CD4-positive, alpha-beta T cell treated with Interleukin-1 beta for 1 hour (primary cell): ENCODE results near the gene GALM.
"Not testable (repeated sequence)": the region's sequence is repeated elsewhere in the genome, so short reads cannot be mapped to it uniquely, and the experiment has no call there.

ENCODE experiments used
- DNase-seq, 2 donors: peaks; one replicate each; pipeline ENCODE4 v3.0.0-alpha.2; 2020 to 2022

GALM gene

GRCh38 chr2:38650717-38651116 lies 15.2 kb upstream of the GALM start:
- no peak for DNase-seq

- DNase-seq, result no peak
Measured at GRCh38 chr2:38652431-38653273, 13.3 kb upstream of the GALM start.

GRCh38 chr2:38653380-38653714 lies 12.6 kb upstream of the GALM start:
- no peak for DNase-seq

- DNase-seq, result peak; percentile 25 to 52
Measured at GRCh38 chr2:38653715-38654527, 12.0 kb upstream of the GALM start.

- no peak for DNase-seq
Measured at GRCh38 chr2:38654528-38655381, 11.2 kb upstream of the GALM start.

- DNase-seq, result no peak
Measured at GRCh38 chr2:38655441-38655840, 10.5 kb upstream of the GALM start.

- DNase-seq, result no peak
Measured at GRCh38 chr2:38656866-38657480, 8.9 kb upstream of the GALM start.

GRCh38 chr2:38658613-38659012 lies 7.3 kb upstream of the GALM start:
- no peak for DNase-seq

- no peak for DNase-seq
Measured at GRCh38 chr2:38659115-38659514, 6.8 kb upstream of the GALM start.

- no peak for DNase-seq
Measured at GRCh38 chr2:38660282-38660681, 5.6 kb upstream of the GALM start.

- no peak for DNase-seq
Measured at GRCh38 chr2:38661306-38661705, 4.6 kb upstream of the GALM start.

GRCh38 chr2:38666556-38666910 lies 619 bp downstream of the GALM start:
- DNase-seq, result peak in 1 of 2 donors; percentile 44

GRCh38 chr2:38668092-38668491 lies 2.2 kb downstream of the GALM start:
- no peak for DNase-seq

GRCh38 chr2:38668779-38669479 lies 3.0 kb downstream of the GALM start:
- no peak for DNase-seq

- no peak for DNase-seq
Measured at GRCh38 chr2:38671303-38671702, 5.4 kb downstream of the GALM start.

GRCh38 chr2:38671946-38672345 lies 6.0 kb downstream of the GALM start:
- no peak for DNase-seq

GRCh38 chr2:38672445-38673391 lies 6.8 kb downstream of the GALM start:
- DNase-seq, result no peak

- no peak for DNase-seq
Measured at GRCh38 chr2:38676681-38677080, 10.8 kb downstream of the GALM start.

- not testable (repeated sequence) for DNase-seq
Measured at GRCh38 chr2:38680868-38681267, 15.0 kb downstream of the GALM start.

GRCh38 chr2:38682008-38682575 lies 16.2 kb downstream of the GALM start:
- DNase-seq, result peak in 1 of 2 donors; percentile 61

GRCh38 chr2:38682620-38683019 lies 16.7 kb downstream of the GALM start:
- DNase-seq, result not testable (repeated sequence)
